GM19468 (cell line): ENCODE results near the gene SLC2A8.
A peak's percentile ranks its signal among the peaks of the same experiment; 100 is the strongest.

ENCODE experiments used
- ATAC-seq: cut with Tn5 transposase; IDR thresholded peaks from one replicate; pipeline ENCODE4 v1.9.1; 2021; ENCODE audit warnings: mild to moderate bottlenecking, moderate library complexity, moderate number of reproducible peaks; ENCODE audit not compliant: unreplicated experiment; ENCODE audit errors: extremely low read depth

SLC2A8 gene

GRCh38 chr9:127423476-127423933 lies 26.5 kb downstream of the SLC2A8 start:
- ATAC-seq: no peak

GRCh38 chr9:127423934-127424675 lies 27.1 kb downstream of the SLC2A8 start, which contains the start of gene ZNF79:
Gene ZNF79 (plus strand): TSS chr9:127424382. CDS start chr9:127424788, 406 bp downstream.
- ATAC-seq: peak; percentile 42

- no peak for ATAC-seq
Measured at GRCh38 chr9:127424676-127424999, 27.7 kb downstream of the SLC2A8 start.

- ATAC-seq: no peak
Measured at GRCh38 chr9:127426756-127427155, 29.8 kb downstream of the SLC2A8 start.

- ATAC-seq: no peak
Measured at GRCh38 chr9:127428348-127428747, 31.4 kb downstream of the SLC2A8 start.

GRCh38 chr9:127430415-127430814 lies 33.4 kb downstream of the SLC2A8 start:
- no peak for ATAC-seq

GRCh38 chr9:127437497-127438264 lies 40.7 kb downstream of the SLC2A8 start:
- no peak for ATAC-seq

GRCh38 chr9:127438394-127438793 lies 41.4 kb downstream of the SLC2A8 start:
- no peak for ATAC-seq

- ATAC-seq: no peak
Measured at GRCh38 chr9:127444283-127444920, 47.4 kb downstream of the SLC2A8 start.

GRCh38 chr9:127444921-127445850 lies 48.2 kb downstream of the SLC2A8 start:
- ATAC-seq: no peak

GRCh38 chr9:127445851-127446712 lies 49.1 kb downstream of the SLC2A8 start:
- ATAC-seq: no peak

- no peak for ATAC-seq
Measured at GRCh38 chr9:127446713-127447415, 49.9 kb downstream of the SLC2A8 start.

GRCh38 chr9:127447416-127448111 lies 50.6 kb downstream of the SLC2A8 start:
- no peak for ATAC-seq

GRCh38 chr9:127448112-127448805 lies 51.3 kb downstream of the SLC2A8 start:
- ATAC-seq: no peak

- ATAC-seq: no peak
Measured at GRCh38 chr9:127449332-127449966, 52.5 kb downstream of the SLC2A8 start.

- no peak for ATAC-seq
Measured at GRCh38 chr9:127450243-127450760, 53.3 kb downstream of the SLC2A8 start.
